Choroid plexus epithelial cell (primary cell): Measurements from ENCODE around the gene PLA2G12A.

Experiments used
- DNase-seq: peaks from one replicate; pipeline ENCODE4 v3.0.0-alpha.2; 2010; ENCODE audit warnings: low read depth
- H3K4me3 ChIP-seq: 2 replicates; pipeline ENCODE4 v1.5.1; 2011; ENCODE audit warnings: low read depth, mild to moderate bottlenecking, control low read depth, low read length, moderate library complexity
- TF ChIP-seq, protein P1 (sequence below): conservative IDR thresholded peaks from 2 replicates; pipeline ENCODE4 v1.5.1; 2011; ENCODE audit warnings: low read depth, mild to moderate bottlenecking, control low read depth, inconsistent platforms, low read length, moderate library complexity

PLA2G12A gene

GRCh38 chr4:109728385-109728784 is 1.5 kb downstream of the PLA2G12A start:
- no peak for DNase-seq

DNA sequence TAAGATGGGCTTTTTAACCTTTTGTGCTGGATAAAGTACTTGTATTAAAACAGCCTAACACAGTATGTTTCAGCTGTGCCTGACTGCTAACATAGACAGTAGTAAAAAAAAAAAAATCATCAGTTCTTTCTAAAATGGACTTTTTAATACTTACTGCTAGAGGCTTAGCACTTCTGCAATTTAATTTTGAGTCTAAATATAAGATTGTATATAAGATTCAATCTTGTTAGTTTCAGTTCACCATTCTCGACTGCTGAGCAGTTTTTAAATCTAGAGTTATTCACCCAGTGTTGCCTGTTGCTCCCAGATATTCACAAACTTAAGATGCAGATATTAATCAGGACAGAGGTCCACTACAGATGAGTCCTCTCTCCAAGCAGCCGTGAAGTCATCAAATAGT is 6.8 kb downstream of the PLA2G12A start:
- no peak overlapping the region for H3K4me3 ChIP-seq
- TF ChIP-seq, protein P1, sequence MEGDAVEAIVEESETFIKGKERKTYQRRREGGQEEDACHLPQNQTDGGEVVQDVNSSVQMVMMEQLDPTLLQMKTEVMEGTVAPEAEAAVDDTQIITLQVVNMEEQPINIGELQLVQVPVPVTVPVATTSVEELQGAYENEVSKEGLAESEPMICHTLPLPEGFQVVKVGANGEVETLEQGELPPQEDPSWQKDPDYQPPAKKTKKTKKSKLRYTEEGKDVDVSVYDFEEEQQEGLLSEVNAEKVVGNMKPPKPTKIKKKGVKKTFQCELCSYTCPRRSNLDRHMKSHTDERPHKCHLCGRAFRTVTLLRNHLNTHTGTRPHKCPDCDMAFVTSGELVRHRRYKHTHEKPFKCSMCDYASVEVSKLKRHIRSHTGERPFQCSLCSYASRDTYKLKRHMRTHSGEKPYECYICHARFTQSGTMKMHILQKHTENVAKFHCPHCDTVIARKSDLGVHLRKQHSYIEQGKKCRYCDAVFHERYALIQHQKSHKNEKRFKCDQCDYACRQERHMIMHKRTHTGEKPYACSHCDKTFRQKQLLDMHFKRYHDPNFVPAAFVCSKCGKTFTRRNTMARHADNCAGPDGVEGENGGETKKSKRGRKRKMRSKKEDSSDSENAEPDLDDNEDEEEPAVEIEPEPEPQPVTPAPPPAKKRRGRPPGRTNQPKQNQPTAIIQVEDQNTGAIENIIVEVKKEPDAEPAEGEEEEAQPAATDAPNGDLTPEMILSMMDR, result no peak
- no peak for DNase-seq

More at GRCh38 chr4:109728385-109728784, 1.5 kb downstream of the PLA2G12A start:
- TF ChIP-seq, protein P1, result no peak
- peak overlapping the region; percentile 89 for H3K4me3 ChIP-seq

- H3K4me3 ChIP-seq, result no peak overlapping the region
- DNase-seq, result no peak
- TF ChIP-seq, protein P1, result no peak
Observed at GRCh38 chr4:109722357-109722756, 7.5 kb downstream of the PLA2G12A start.

GRCh38 chr4:109721033-109721432 is 8.8 kb downstream of the PLA2G12A start:
- TF ChIP-seq, protein P1, result no peak
- no peak overlapping the region for H3K4me3 ChIP-seq
- peak; percentile 34 for DNase-seq

- no peak for DNase-seq
- no peak overlapping the region for H3K4me3 ChIP-seq
- TF ChIP-seq, protein P1, result no peak
Observed at GRCh38 chr4:109719604-109720003, 10.3 kb downstream of the PLA2G12A start.

DNA sequence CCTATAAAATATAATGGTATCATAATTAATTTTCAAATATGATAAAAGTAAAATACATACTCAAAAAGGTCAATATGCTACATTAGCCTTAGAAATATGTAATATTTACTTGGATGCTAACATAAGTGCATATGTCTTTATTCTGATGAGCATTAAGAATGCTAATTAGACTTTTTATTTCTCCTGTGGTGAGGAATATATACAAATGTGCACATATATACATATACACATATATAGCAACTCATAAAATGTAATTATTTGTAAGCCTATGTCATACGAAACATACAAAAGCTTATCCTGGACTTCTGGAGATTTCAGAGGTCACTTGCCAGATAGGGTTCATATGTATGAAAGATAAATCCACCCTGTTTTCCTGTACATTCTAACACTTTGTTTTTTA is 11.1 kb downstream of the PLA2G12A start:
- TF ChIP-seq, protein P1, result no peak
- DNase-seq, result no peak
- no peak overlapping the region for H3K4me3 ChIP-seq

DNA sequence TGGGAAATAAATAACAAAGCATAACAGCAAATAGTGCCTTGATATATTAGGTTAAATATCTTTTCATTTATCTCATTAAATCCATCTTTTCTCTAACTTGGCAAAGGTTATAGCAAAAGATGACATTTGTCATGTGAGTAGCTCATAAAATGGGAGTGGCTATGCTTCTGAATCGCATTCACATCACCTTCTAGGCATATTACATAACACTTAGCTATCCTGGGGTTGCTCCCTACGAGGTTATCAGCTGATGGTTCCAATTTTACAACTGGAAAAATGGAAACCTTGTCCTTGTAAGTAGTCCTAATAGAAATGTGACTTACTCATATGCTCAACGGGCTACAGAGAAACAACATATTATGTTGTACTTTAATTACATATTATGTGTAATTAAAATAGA is 16.4 kb downstream of the PLA2G12A start:
- TF ChIP-seq, protein P1, result no peak
- no peak overlapping the region for H3K4me3 ChIP-seq
- no peak for DNase-seq
